Fibroblast of villous mesenchyme (primary cell): ENCODE measurements around the gene PHETA1. TPM values are rescaled to one million over a fixed set of nuclear protein-coding genes. Genes with fewer than 3 reads are reported as not detected.
A peak's percentile ranks its signal among the peaks of the same experiment; 100 is the strongest.

Experiments
- DNase-seq: peaks from one replicate; pipeline ENCODE4 v3.0.0-alpha.2; 2010; ENCODE audit warnings: low read depth
- H3K4me3 ChIP-seq: 2 replicates; pipeline ENCODE4 v1.5.1; 2011; ENCODE audit warnings: low read depth, mild to moderate bottlenecking, low read length
- total RNA-seq: library from RNA; depleted of rRNA; stranded (reverse); fragments of >200 nt; gene quantifications from 2 replicates; pipeline ENCODE4 v1.2.3, GENCODE V29; 2012
- TF ChIP-seq, protein P1 (sequence below): IDR thresholded peaks from 2 replicates; pipeline ENCODE4 v1.5.1; 2012; ENCODE audit warnings: low read depth, mild to moderate bottlenecking, low read length; ENCODE audit not compliant: insufficient read depth

The PHETA1 gene
- total RNA-seq, 1 donor: 15.5 TPM

DNA sequence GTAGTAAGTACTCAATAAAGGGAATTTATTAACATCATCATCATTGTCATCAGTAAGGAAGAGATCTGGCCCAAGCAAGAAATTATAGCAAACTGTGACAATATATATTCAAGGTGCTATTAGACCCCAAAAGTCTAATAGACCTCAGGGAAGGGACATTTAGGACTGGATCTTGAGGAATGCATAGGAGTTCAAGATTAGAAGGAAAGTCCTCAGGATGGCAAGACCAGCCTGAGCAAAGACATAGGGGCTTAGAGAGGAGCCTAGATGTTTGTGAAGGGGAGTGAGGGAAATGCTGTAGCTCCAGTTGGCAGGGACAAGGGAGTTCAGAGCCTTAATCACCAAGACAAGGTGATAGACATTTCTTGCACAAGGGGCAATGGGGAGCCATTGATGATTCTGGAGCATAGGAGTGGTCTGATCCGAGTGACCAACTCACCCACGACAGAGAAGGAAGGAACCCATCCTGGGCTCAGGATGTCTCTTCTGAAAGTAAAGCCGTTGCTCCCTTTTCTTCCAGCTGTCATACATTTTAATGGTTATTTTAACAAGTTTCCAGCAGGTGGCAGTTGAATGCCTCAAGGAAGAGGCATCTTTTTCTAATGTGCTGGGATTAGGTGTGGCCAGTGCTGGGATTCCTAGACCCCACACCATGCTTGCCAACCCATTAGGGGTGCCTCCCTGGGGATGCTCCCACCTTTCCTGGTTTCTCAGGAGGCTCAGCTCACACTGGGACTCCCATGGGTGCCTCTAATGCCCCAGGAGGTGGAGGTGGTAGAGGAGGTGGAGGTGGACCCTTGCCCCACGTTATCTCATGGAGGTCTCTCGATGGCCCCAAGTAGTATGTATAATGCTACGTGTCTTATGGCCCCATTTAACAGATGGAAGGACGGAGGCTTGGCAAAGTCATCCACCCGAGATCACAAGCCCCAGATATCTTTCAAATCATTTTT lies 37.8 kb downstream of the PHETA1 start:
- H3K4me3 ChIP-seq: no peak overlapping the region
- TF ChIP-seq, protein P1, sequence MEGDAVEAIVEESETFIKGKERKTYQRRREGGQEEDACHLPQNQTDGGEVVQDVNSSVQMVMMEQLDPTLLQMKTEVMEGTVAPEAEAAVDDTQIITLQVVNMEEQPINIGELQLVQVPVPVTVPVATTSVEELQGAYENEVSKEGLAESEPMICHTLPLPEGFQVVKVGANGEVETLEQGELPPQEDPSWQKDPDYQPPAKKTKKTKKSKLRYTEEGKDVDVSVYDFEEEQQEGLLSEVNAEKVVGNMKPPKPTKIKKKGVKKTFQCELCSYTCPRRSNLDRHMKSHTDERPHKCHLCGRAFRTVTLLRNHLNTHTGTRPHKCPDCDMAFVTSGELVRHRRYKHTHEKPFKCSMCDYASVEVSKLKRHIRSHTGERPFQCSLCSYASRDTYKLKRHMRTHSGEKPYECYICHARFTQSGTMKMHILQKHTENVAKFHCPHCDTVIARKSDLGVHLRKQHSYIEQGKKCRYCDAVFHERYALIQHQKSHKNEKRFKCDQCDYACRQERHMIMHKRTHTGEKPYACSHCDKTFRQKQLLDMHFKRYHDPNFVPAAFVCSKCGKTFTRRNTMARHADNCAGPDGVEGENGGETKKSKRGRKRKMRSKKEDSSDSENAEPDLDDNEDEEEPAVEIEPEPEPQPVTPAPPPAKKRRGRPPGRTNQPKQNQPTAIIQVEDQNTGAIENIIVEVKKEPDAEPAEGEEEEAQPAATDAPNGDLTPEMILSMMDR: peak; percentile 53
- peak; percentile 55 for DNase-seq

DNA sequence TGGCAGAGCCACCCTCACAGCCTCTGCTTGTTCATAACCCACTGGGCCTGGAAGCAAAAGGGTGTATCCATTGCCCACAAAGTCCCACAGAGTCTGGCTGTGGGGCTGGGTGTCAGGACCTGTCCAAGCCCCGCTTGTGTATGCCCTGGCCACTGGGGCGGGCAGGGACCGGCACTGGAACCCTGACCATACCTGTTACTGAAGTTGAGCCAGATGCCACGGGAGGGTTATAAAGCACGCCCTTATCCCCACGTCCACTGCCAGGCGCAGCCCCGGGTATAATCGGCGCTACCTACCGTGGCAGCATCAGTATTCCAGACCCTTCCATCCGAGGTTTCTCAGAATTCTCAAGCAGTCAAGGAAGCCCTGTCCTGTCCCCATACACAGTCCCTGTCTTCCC lies 40.8 kb downstream of the PHETA1 start:
- TF ChIP-seq, protein P1: no peak
- H3K4me3 ChIP-seq: no peak overlapping the region
- DNase-seq: no peak

DNA sequence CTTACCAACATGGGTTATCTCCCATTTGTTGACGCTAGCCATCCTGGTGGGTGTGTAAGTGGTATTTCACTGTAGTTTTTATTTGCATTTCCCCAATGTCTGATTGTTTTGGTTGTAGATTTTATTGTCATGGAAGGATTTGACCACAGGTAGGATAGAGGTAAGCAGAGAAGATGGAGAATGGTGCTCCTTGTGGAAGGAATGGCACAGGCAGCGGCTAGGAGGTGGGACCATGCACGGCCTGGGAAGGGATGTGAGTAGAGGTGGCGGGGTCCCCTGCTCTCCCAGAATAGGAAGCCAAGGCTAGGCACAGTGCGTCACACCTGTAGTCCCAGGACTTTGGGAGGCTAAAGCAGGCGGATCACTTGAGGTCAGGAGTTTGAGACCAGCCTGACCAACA lies 41.4 kb downstream of the PHETA1 start:
- DNase-seq: no peak
- H3K4me3 ChIP-seq: no peak overlapping the region
- TF ChIP-seq, protein P1: peak; percentile 9

DNA sequence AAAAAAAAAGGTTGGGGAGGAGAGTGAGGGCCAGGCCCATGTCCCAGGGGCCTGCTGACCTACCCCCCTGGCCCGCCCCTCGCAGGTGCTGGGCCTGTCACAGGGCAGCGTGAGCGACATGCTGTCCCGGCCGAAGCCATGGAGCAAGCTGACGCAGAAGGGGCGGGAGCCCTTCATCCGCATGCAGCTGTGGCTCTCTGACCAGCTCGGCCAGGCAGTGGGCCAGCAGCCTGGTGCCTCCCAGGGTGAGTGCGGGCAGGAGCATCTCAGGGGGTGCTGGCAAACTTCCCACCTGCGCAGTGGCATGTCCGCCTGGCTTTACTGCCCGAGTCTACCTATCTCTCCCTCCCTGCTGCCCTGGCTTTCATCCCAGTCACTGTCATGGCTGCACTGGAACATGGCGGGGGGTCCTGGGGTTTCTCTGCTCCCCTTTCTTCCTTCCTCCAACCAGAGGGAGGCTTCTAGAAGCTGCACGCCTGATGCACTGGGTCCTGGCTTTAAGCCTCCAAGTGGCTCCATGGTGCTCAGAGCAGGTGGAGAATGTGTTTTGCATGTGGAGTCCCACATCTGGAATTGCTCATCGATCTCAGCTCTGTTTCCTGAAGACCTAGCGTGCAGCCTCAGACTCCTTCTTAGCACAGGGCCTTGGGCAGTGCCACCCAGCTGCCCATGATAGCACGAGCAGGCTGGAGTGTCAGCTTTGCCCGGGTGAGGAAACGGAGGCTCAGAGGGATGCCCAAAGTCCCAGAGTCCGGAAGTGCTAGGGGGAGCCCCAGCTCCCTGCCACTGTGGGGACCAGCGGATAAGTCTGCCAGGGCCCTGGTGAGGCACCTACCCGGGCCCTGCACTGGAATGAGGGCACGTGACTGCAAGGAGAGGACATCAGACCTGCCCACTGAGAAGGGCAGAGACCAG lies 46.3 kb downstream of the PHETA1 start:
- no peak for DNase-seq
- TF ChIP-seq, protein P1: no peak

DNA sequence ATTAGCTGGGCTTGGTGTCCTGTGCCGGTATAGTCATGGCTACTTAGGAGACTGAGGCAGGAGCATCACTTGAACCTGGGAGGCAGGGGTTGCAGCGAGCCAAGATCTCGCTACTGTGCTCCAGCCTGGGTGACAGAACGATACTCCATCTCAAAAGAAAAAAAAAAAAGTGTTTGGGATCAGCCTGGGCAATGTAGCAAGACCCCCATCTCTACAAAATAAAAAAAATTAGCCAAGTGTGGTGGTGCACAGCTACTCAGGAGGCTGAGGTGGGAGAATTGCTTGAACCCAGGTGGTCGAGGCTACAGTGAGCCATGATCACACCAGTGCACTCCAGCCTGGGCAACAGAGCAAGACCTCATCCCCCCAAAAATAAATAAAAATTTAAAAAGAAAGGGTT lies 47.6 kb downstream of the PHETA1 start:
- DNase-seq: no peak
- no peak overlapping the region for H3K4me3 ChIP-seq
- TF ChIP-seq, protein P1: no peak

More for the DNA sequence above, 46.3 kb downstream of the PHETA1 start:
- H3K4me3 ChIP-seq: no peak overlapping the region

DNA sequence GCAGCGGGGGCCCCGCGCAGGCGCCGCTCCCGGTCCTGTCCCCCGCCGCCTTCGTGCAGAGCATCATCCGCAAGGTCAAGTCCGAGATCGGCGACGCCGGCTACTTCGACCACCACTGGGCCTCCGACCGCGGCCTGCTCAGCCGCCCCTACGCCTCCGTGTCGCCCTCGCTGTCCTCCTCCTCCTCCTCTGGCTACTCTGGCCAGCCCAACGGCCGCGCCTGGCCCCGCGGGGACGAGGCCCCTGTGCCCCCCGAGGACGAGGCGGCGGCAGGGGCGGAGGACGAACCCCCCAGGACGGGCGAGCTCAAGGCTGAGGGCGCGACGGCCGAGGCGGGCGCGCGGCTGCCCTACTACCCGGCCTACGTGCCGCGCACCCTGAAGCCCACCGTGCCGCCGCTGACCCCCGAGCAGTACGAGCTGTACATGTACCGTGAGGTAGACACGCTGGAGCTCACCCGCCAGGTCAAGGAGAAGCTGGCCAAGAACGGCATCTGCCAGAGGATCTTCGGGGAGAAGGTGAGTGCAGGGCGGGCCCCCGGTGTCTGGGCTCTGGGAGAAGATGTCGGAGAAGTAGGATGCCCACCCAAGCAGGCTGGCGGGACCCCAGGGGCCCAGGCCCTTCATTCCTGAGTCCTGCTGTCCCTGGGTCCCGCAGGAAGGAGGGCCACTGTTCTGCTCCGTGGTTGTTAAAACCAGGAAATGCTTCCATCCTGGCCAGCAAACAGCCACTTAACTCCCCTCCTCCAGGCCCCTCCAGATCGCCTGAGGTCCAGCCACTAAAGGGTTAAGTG lies 48.4 kb downstream of the PHETA1 start:
- H3K4me3 ChIP-seq: no peak overlapping the region
- no peak for DNase-seq

More for the DNA sequence above, 48.4 kb downstream of the PHETA1 start:
- TF ChIP-seq, protein P1: no peak
